HepG2 (cell line): ENCODE data around the gene CCSER1. TPM values are rescaled to one million over a fixed set of nuclear protein-coding genes. Genes with fewer than 3 reads are reported as not detected.

Source experiments
- ATAC-seq: fragments of 200-7000 bp; cut with Tn5 transposase; 3 replicates; pipeline ENCODE4 v1.9.1; 2020; ENCODE audit warnings: mild to moderate bottlenecking, moderate library complexity
- BruUV-seq: library from RNA; stranded (reverse); fragments of 400-500 nt; replicated peaks from 2 replicates; lab custom pipeline; 2021; lab: Mats Ljungman, UMichigan
- CTCF ChIA-PET: fragments of 300-600 bp; formaldehyde crosslinking; extraction: SDS; loops from one replicate; lab custom pipeline; 2021; ENCODE audit warnings: low total read pairs, inconsistent platforms, low intra/inter-chr PET ratio; lab: Yijun Ruan, JAX
- POLR2A ChIA-PET: fragments of 350-600 bp; sonication (Branson Sonifier 250); formaldehyde crosslinking; loops from one replicate; lab custom pipeline; 2020; ENCODE audit warnings: antibody characterized with exemption, inconsistent platforms; lab: Yijun Ruan, JAX
- DNase-seq: peaks from one replicate; pipeline ENCODE4 v3.0.0-alpha.2; 2015; ENCODE audit warnings: low spot score
- FAIRE-seq: peaks from 3 replicates; lab custom pipeline; 2011; peaks lifted over from hg19 to GRCh38; lab: Jason Lieb, UNC
- H2AFZ ChIP-seq: one replicate; pipeline ENCODE4 v1.6.1; 2011; ENCODE audit warnings: low read length, inconsistent platforms
- H3K27ac ChIP-seq: fragments of 300-600 bp; 3 replicates; pipeline ENCODE4 v1.8.0; 2011; ENCODE audit warnings: mixed run types, mild to moderate bottlenecking, mixed read lengths, low read length, inconsistent platforms; ENCODE audit not compliant: insufficient read depth; ENCODE audit errors: extremely low read length
- H3K27me3 ChIP-seq, 2 experiments: fragments of 200-600 bp in 1 of 2; 2 replicates in 1 of 2; 3 replicates in 1 of 2; pipeline versions ENCODE4 v1.6.0 to v1.8.0; 2011; ENCODE audit warnings: low read length in 2 of 2, mild to moderate bottlenecking in 2 of 2, moderate library complexity in 2 of 2, inconsistent platforms in 1 of 2; ENCODE audit not compliant: insufficient read depth in 2 of 2, control insufficient read depth in 1 of 2
- H3K36me3 ChIP-seq, 2 experiments: fragments of 200-600 bp in 1 of 2; replicated peaks in 1 of 2; 2 replicates in 1 of 2; 3 replicates in 1 of 2; pipeline versions ENCODE4 v1.5.1 to v1.8.0; 2011; ENCODE audit warnings: low read length in 2 of 2, inconsistent platforms in 1 of 2; ENCODE audit not compliant: insufficient read depth in 2 of 2, control insufficient read depth in 1 of 2
- H3K4me1 ChIP-seq: 2 replicates; pipeline ENCODE4 v1.5.1; 2012; ENCODE audit warnings: low read length, inconsistent platforms; ENCODE audit not compliant: insufficient read depth
- H3K4me2 ChIP-seq: 2 replicates; pipeline ENCODE4 v1.6.0; 2011; ENCODE audit warnings: low read depth, low read length, inconsistent platforms
- H3K4me3 ChIP-seq, 3 experiments: fragments of 200-600 bp in 1 of 3; sonication (generic), shearing (Covaris generic) in 1 of 3; replicated peaks in 1 of 3; 2 replicates each; pipeline ENCODE4 v1.5.1; 2011 to 2016; ENCODE audit warnings: low read length in 3 of 3, inconsistent platforms in 2 of 3, low read depth in 2 of 3, mild to moderate bottlenecking in 2 of 3, control low read depth in 1 of 3, mixed read lengths in 1 of 3; ENCODE audit not compliant: insufficient read depth in 1 of 3
- H3K79me2 ChIP-seq: one replicate; pipeline ENCODE4 v1.6.1; 2011; ENCODE audit warnings: low read length, inconsistent platforms; ENCODE audit not compliant: insufficient read depth
- H3K9ac ChIP-seq: 2 replicates; pipeline ENCODE4 v1.6.0; 2011; ENCODE audit warnings: mild to moderate bottlenecking, low read depth, low read length, inconsistent platforms; ENCODE audit not compliant: insufficient read depth
- H3K9me3 ChIP-seq: 2 replicates; pipeline ENCODE4 v1.5.1; 2012; ENCODE audit warnings: mild to moderate bottlenecking, low read length
- H4K20me1 ChIP-seq: 2 replicates; pipeline ENCODE4 v1.6.0; 2011; ENCODE audit warnings: inconsistent platforms, mild to moderate bottlenecking, low read length, moderate library complexity; ENCODE audit not compliant: insufficient read depth
- ELF3 ChIP-seq: IDR thresholded peaks from 2 replicates; pipeline ENCODE4 v1.6.1; 2016; ENCODE audit warnings: missing genetic modification reagents, missing compliant biosample characterization
- IKZF4 ChIP-seq: sonication (generic); formaldehyde crosslinking; IDR thresholded peaks from 2 replicates; pipeline ENCODE4 v1.5.1; 2020; ENCODE audit warnings: borderline replicate concordance, mild to moderate bottlenecking, low read depth, missing genetic modification reagents; ENCODE audit errors: not compliant biosample characterization
- NCOR1 ChIP-seq: fragments of 200-600 bp; sonication (generic); IDR thresholded peaks from 2 replicates; pipeline ENCODE4 v1.7.0; 2017; ENCODE audit warnings: antibody characterized with exemption, low read length, borderline replicate concordance
- RAD51 ChIP-seq: fragments of 450-650 bp; IDR thresholded peaks from 2 replicates; pipeline ENCODE4 v1.6.1; 2016; ENCODE audit warnings: borderline replicate concordance
- THAP9 ChIP-seq: sonication (generic); formaldehyde crosslinking; IDR thresholded peaks from 2 replicates; pipeline ENCODE4; 2020; ENCODE audit warnings: missing genetic modification reagents, mild to moderate bottlenecking, borderline replicate concordance
- XBP1 ChIP-seq: sonication (generic); formaldehyde crosslinking; IDR thresholded peaks from 2 replicates; pipeline ENCODE4 v1.5.0; 2020; ENCODE audit warnings: missing genetic modification reagents
- ZNF207 ChIP-seq: fragments of 450-650 bp; IDR thresholded peaks from 2 replicates; pipeline ENCODE4 v1.6.1; 2016; ENCODE audit warnings: antibody characterized with exemption, borderline replicate concordance
- ZNF350 ChIP-seq: sonication (generic); formaldehyde crosslinking; IDR thresholded peaks from 2 replicates; pipeline ENCODE4 v1.4.0; 2020; ENCODE audit warnings: mild to moderate bottlenecking, low read depth, missing genetic modification reagents, borderline replicate concordance
- ZNF407 ChIP-seq: sonication (generic); formaldehyde crosslinking; IDR thresholded peaks from one replicate; pipeline ENCODE4 v1.5.1; 2020; ENCODE audit warnings: mild to moderate bottlenecking, missing genetic modification reagents; ENCODE audit errors: not compliant biosample characterization
- WGBS: methylation state at CpG from one replicate; pipeline ENCODE4 v1.1.6; 2017; ENCODE audit warnings: low lambda C conversion rate; 5-methylcytosine and 5-hydroxymethylcytosine counted together
- in situ Hi-C: cut with HindIII; loops from 2 replicates; pipeline ENCODE4 v1.10.0; 2017; ENCODE audit warnings: low pct_unique_long_range_greater_than_20kb; ENCODE audit not compliant: extremely low pct_ligation_motif_present
- intact Hi-C: fragments of 100-400 bp; cut with micrococcal nuclease; formaldehyde crosslinking; loops from one replicate; pipeline ENCODE4 v1.10.0; 2022; ENCODE audit not compliant: unreplicated experiment
- polyA plus RNA-seq, 8 experiments: library from polyadenylated mRNA; depleted of rRNA in 3 of 8; stranded (reverse) in 7 of 8; unstranded in 1 of 8; fragments of >200 nt; fragmentation: Illumina TruSeq in 4 of 8; extraction: Trizol in 4 of 8; gene quantifications; 2 replicates each; pipeline versions ENCODE4 v1.2.1 to v1.2.3, GENCODE V29; 2011 to 2016; ENCODE audit warnings: low read depth in 4 of 8, missing spikeins in 1 of 8, mixed read lengths in 1 of 8; ENCODE audit not compliant: insufficient read depth in 1 of 8
- total RNA-seq, 5 experiments: library from RNA; depleted of rRNA; stranded (reverse); fragments of >200 nt; fragmentation: Illumina TruSeq; extraction: Trizol; gene quantifications; 2 replicates each; pipeline ENCODE4 v1.2.3, GENCODE V29; 2016; ENCODE audit warnings: low read depth in 1 of 5

Gene CCSER1
- total and polyA plus RNA-seq, 2 of the 13 experiments (the other 11 are each of a cell fraction or from before 2014, with no cell fraction given) = not detected

- CTCF ChIA-PET = no interaction called here
- no peak for TF ChIP-seq THAP9 (CRISPR knock-in tag)
- TF ChIP-seq ZNF207 = no peak
- TF ChIP-seq RAD51 = no peak
- TF ChIP-seq XBP1 (CRISPR knock-in tag) = no peak
- TF ChIP-seq ZNF350 (CRISPR knock-in tag) = no peak
- TF ChIP-seq ZNF407 (CRISPR knock-in tag) = no peak
- TF ChIP-seq NCOR1 = no peak
- no peak for TF ChIP-seq ELF3
- TF ChIP-seq IKZF4 (CRISPR knock-in tag) = no peak
These were observed 1213.6 kb downstream of the CCSER1 start for GRCh38 chr4:91340822-91341221.

More at GRCh38 chr4:91340822-91341221, 1213.6 kb downstream of the CCSER1 start:
- DNase-seq (no peak), FAIRE-seq (no peak), ATAC-seq (no peak)
- no peaks in the 10 kb centered on the region for H3K36me3 ChIP-seq
- WGBS = 3% methylated on average over 1 of the region's 1 CpG
- no peak overlapping the region for H3K9ac ChIP-seq
- no peaks in the 10 kb centered on the region for H3K4me1 ChIP-seq
- BruUV-seq = no TSS peak
- no peaks in the 10 kb centered on the region for H4K20me1 ChIP-seq
- no peaks in the 10 kb centered on the region for H3K27me3 ChIP-seq
- in situ Hi-C loops = no loop called here
- intact Hi-C loops = no loop called here
- no peaks in the 10 kb centered on the region for H3K79me2 ChIP-seq
- H3K9me3 ChIP-seq = no peaks in the 10 kb centered on the region
- no peak overlapping the region for H3K27ac ChIP-seq
- no peak overlapping the region for H3K4me3 ChIP-seq
- H2AFZ ChIP-seq = no peak overlapping the region
- H3K4me2 ChIP-seq = no peak overlapping the region
- POLR2A ChIA-PET = no interaction called here
